Measurements from ENCODE around the gene HHIPL1. TPM values are rescaled to one million over a fixed set of nuclear protein-coding genes. Genes with fewer than 3 reads are reported as not detected.
"Not testable (repeated sequence)": the region's sequence is repeated elsewhere in the genome, so short reads cannot be mapped to it uniquely, and the experiment has no call there.

HHIPL1 gene
- total RNA-seq, 4 donors from 2014 or later, result 0.13 to 4.7 (median 0.56) TPM

DNA sequence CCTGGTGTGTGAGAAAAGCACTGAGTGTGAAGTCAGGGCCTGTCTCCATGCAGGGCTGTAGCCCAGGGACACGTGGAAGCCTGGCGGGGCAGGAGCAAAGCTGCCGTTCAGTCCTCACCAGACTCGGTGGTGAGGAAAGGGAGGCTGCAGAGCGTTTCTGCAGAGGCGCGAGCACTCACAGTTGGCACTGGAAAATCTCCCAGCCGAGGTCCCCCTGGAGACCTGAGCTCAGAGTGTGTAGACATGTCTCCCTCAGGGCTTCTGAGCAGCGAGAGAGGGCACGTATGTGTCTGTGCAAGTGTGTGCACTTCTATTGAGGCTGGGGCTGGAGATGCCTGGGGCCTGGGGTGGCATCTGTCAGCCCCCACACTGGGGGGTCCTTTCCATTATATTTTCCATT is 11.0 kb upstream of the HHIPL1 start:
- Histone ChIP-seq H3K36me3 (no peaks in the 10 kb centered on the region), H3K4me3 (no peak overlapping the region), H3K9me3 (no peaks in the 10 kb centered on the region), H3K4me1 (peaks cover 4% of the 10 kb centered on the region), H3K27me3 (no peaks in the 10 kb centered on the region), H3K27ac (no peak overlapping the region)
- no peak for DNase-seq (ENCODE audit: low spot score in 2 of 2)
- TF ChIP-seq CTCF (IDR thresholded peaks at IDR 0.05) (no peak), EP300 (IDR thresholded peaks at IDR 0.05) (no peak), POLR2A (IDR thresholded peaks at IDR 0.05) (no peak), POLR2AphosphoS5 (IDR thresholded peaks at IDR 0.05) (no peak)
- 78% methylated on average over 8 of the region's 10 CpGs for WGBS

DNA sequence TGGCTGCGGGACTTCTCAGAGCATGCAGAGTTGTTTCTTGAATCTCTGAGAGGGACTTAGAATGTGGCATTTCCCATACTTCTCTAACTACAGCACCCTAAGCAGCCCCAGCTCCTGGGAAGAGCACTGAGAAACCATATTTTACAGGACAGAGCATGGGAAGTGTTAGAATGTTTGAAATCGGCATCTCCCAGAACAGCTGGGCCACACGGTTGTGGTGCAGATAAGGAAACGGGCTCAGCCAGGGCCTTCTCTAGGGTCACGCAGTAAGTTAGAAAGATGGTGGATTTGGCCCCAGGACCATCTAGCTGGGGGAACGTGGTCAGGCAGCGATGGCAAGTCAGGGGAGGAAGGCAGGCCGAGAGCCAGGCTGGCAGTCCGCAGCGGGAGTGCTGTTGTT is 10.5 kb upstream of the HHIPL1 start:
- Histone ChIP-seq H3K9me3 (no peaks in the 10 kb centered on the region), H3K27ac (no peak overlapping the region), H3K4me1 (no peaks in the 10 kb centered on the region), H3K4me3 (no peak overlapping the region), H3K36me3 (no peaks in the 10 kb centered on the region), H3K27me3 (no peaks in the 10 kb centered on the region)
- TF ChIP-seq EP300 (IDR thresholded peaks at IDR 0.05) (no peak), POLR2A (IDR thresholded peaks at IDR 0.05) (no peak), POLR2AphosphoS5 (IDR thresholded peaks at IDR 0.05) (no peak), CTCF (IDR thresholded peaks at IDR 0.05) (no peak)
- no peak for DNase-seq (ENCODE audit: low spot score in 2 of 2)
- WGBS, result 62% methylated on average over 10 of the region's 10 CpGs

GRCh38 chr14:99635116-99635515 is 9.8 kb upstream of the HHIPL1 start:
- WGBS, result 81% methylated on average over 8 of the region's 8 CpGs
- Histone ChIP-seq H3K36me3 (no peaks in the 10 kb centered on the region), H3K4me3 (no peak overlapping the region), H3K9me3 (no peaks in the 10 kb centered on the region), H3K27me3 (no peaks in the 10 kb centered on the region), H3K27ac (no peak overlapping the region), H3K4me1 (no peaks in the 10 kb centered on the region)
- DNase-seq (ENCODE audit: low spot score in 2 of 2), result no peak
- TF ChIP-seq EP300 (IDR thresholded peaks at IDR 0.05) (no peak), POLR2A (IDR thresholded peaks at IDR 0.05) (no peak), CTCF (IDR thresholded peaks at IDR 0.05) (no peak), POLR2AphosphoS5 (IDR thresholded peaks at IDR 0.05) (no peak)

DNA sequence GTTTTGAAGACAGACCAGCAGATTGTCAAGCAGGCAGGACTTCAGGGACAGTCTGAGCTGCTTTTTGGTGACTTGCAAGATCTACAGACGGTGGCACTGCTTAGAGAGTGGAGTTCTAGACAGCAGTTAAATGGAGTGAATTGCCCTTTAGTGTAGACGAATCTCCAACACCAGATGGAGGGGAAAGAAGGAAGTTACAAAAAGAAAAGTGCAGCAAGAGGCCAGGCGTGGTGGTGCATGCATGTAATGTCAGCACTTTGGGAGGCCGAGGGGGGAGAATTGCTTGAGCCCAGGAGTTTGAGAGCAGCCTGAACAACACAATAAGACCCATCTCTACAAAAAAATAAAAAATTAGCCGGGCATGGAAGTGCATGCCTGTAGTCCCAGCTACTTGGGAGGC is 8.4 kb upstream of the HHIPL1 start:
- DNase-seq (ENCODE audit: low spot score in 2 of 2), result no peak
- no peaks in the 10 kb centered on the region for H3K27me3 ChIP-seq
- no peak for TF ChIP-seq CTCF (IDR thresholded peaks at IDR 0.05)
- TF ChIP-seq POLR2A (IDR thresholded peaks at IDR 0.05), result no peak
- no peak for TF ChIP-seq POLR2AphosphoS5 (IDR thresholded peaks at IDR 0.05)
- no peak for TF ChIP-seq EP300 (IDR thresholded peaks at IDR 0.05)
- H3K4me3 ChIP-seq, result no peak overlapping the region
- no peaks in the 10 kb centered on the region for H3K4me1 ChIP-seq
- 75% methylated on average over 5 of the region's 5 CpGs for WGBS
- no peaks in the 10 kb centered on the region for H3K9me3 ChIP-seq
- no peaks in the 10 kb centered on the region for H3K36me3 ChIP-seq
- no peak overlapping the region for H3K27ac ChIP-seq

DNA sequence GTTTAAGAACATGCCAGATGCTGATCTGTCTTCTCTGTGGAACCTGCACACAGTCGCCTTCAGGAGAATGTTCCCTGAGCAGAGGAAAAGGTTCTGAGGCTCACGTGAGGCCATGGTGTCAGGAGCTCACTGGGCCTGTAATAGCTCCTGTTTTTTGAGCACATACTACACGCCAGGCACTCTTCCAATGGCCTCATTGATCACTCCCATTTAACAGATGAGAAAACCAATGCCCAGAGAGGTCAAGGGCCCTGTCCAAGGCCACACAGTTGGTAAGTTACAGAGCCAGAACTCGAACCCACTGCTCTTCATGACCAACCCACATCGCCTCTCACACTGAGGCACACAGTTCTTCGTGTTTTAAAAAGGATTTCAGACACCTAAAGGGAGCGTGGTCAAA is 7.3 kb upstream of the HHIPL1 start:
- no peaks in the 10 kb centered on the region for H3K4me1 ChIP-seq
- no peaks in the 10 kb centered on the region for H3K36me3 ChIP-seq
- WGBS, result 87% methylated on average over 7 of the region's 7 CpGs
- no peak for DNase-seq (ENCODE audit: low spot score in 2 of 2)
- no peak overlapping the region for H3K4me3 ChIP-seq
- H3K27ac ChIP-seq, result no peak overlapping the region
- no peaks in the 10 kb centered on the region for H3K27me3 ChIP-seq
- H3K9me3 ChIP-seq, result no peaks in the 10 kb centered on the region
- TF ChIP-seq POLR2A (IDR thresholded peaks at IDR 0.05) (no peak), POLR2AphosphoS5 (IDR thresholded peaks at IDR 0.05) (no peak), CTCF (IDR thresholded peaks at IDR 0.05) (no peak), EP300 (IDR thresholded peaks at IDR 0.05) (no peak)

GRCh38 chr14:99642771-99643170 is 2.2 kb upstream of the HHIPL1 start:
- 94% methylated on average over 5 of the region's 5 CpGs for WGBS
- H3K36me3 ChIP-seq; DNase-seq (ENCODE audit: low spot score in 2 of 2); H3K27ac ChIP-seq; H3K4me3 ChIP-seq; H3K9me3 ChIP-seq: not testable (repeated sequence)
- H3K27me3 ChIP-seq, result peaks cover 10% of the 10 kb centered on the region
- H3K4me1 ChIP-seq, result peaks cover 17% of the 10 kb centered on the region

Measured in suprapubic skin (tissue), 4 donors.